WTC11 (cell line): Measurements from ENCODE around the gene SCN3A.

Experiments
- CREM ChIP-seq: sonication (generic); formaldehyde crosslinking; IDR thresholded peaks from 2 replicates; pipeline ENCODE4 v1.8.1; 2022; ENCODE audit warnings: mild to moderate bottlenecking, missing genetic modification reagents, moderate library complexity
- CTCF ChIP-seq: fragments of 200-600 bp; IDR thresholded peaks from 2 replicates; pipeline ENCODE4 v1.8.0; 2022; ENCODE audit warnings: antibody characterized with exemption
- E2F4 ChIP-seq: sonication (generic); formaldehyde crosslinking; IDR thresholded peaks from 2 replicates; pipeline ENCODE4 v1.8.1; 2022; ENCODE audit warnings: low read depth, mild to moderate bottlenecking, moderate library complexity, missing genetic modification reagents, borderline replicate concordance
- IRF1 ChIP-seq: sonication (generic); formaldehyde crosslinking; IDR thresholded peaks from 2 replicates; pipeline ENCODE4 v1.8.0; 2023; ENCODE audit warnings: missing genetic modification reagents
- IRF2 ChIP-seq: sonication (generic); formaldehyde crosslinking; IDR thresholded peaks from 2 replicates; pipeline ENCODE4 v1.8.0; 2022; ENCODE audit warnings: low read depth, missing genetic modification reagents, borderline replicate concordance
- TCF7 ChIP-seq: sonication (generic); formaldehyde crosslinking; IDR thresholded peaks from 2 replicates; pipeline ENCODE4 v1.8.0; 2022; ENCODE audit warnings: mild to moderate bottlenecking, low read depth, missing genetic modification reagents, moderate library complexity
- TEAD4 ChIP-seq: sonication (generic); formaldehyde crosslinking; IDR thresholded peaks from 2 replicates; pipeline ENCODE4 v1.8.0; 2022; ENCODE audit warnings: mild to moderate bottlenecking, missing genetic modification reagents
- ZBTB21 ChIP-seq: sonication (generic); formaldehyde crosslinking; IDR thresholded peaks from 2 replicates; pipeline ENCODE4 v1.8.1; 2023; ENCODE audit warnings: mild to moderate bottlenecking, missing genetic modification reagents, borderline replicate concordance
- TF ChIP-seq, protein P1 (sequence below): sonication (generic); formaldehyde crosslinking; IDR thresholded peaks from 2 replicates; pipeline ENCODE4 v1.8.0; 2022; ENCODE audit warnings: mild to moderate bottlenecking, missing genetic modification reagents
- TF ChIP-seq, protein P2 (sequence below): fragments of 250-450 bp; sonication (Bioruptor Pico); conservative IDR thresholded peaks from 2 replicates; pipeline ENCODE4 v1.9.0; 2021; ENCODE audit warnings: mild to moderate bottlenecking
- TF ChIP-seq, protein P3 (sequence below): fragments of 250-450 bp; sonication (Bioruptor Pico); IDR thresholded peaks from 2 replicates; pipeline ENCODE4 v1.9.0; 2021; ENCODE audit warnings: moderate library complexity, mild to moderate bottlenecking, inconsistent platforms, borderline replicate concordance

DNA sequence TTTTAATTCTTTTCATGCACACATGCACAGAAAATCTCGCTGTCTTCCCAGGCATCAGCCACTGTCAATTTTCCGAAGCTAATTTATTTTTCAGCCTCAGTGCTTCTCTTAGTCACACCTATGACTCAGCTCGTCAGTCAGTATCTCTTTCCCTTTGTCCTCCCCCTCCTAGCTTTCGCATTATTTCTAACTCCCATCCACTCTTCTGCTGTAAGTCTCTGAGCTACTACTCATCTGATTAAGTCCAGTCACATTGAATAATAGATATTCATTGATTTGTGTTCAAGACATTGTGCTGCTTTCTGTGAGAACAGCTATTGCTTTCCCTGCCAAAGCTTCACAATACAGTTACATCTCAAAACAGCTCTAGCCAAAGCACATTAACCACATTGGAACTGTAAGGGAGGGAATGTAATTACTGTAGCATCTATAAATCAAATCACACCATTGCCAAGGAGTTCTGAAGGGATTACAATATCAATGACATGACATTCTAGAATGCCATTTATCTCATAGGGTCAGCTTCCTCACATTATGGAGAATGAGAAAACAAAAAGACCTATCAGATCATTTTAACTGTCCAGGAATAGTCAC lies 89.4 kb downstream of the SCN3A start:
- TF ChIP-seq IRF2 (CRISPR knock-in tag) (no peak), E2F4 (no peak), CREM (CRISPR knock-in tag) (no peak), CTCF (no peak), TEAD4 (CRISPR knock-in tag) (no peak), TCF7 (no peak), IRF1 (no peak), ZBTB21 (no peak)
- TF ChIP-seq, protein P1, sequence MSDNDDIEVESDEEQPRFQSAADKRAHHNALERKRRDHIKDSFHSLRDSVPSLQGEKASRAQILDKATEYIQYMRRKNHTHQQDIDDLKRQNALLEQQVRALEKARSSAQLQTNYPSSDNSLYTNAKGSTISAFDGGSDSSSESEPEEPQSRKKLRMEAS (CRISPR knock-in tag): no peak
- TF ChIP-seq, protein P2, sequence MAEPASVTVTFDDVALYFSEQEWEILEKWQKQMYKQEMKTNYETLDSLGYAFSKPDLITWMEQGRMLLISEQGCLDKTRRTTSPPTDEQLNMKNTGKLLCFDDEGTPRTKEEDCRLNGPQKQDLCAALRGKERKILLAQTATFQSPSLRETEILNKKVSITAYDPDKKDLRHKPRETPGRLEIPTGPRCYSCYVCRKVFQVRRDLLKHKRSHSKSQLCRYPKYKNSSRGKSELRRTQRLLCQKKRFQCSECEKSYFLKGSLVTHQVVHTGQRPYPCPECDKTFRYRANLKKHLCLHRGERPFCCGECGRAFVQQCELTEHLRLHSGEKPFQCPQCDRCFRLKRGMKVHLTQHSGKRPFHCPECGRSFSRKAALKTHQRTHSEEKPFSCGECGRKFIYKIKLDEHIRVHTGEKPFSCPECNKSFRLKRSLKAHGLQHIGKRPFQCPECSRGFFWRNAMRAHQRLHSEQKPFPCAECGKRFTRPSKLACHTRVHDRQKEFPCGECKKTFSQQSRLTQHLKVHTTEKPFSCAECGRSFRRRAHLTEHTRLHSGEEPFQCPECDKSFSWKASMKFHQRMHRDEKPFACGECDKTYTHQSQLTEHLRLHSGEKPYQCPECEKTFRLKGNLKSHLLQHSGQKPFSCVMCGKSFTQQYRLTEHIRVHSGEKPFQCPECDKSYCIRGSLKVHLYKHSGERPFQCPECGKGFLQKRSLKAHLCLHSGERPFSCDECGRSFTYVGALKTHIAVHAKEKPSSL (CRISPR knock-in tag): no peak
- TF ChIP-seq, protein P3, sequence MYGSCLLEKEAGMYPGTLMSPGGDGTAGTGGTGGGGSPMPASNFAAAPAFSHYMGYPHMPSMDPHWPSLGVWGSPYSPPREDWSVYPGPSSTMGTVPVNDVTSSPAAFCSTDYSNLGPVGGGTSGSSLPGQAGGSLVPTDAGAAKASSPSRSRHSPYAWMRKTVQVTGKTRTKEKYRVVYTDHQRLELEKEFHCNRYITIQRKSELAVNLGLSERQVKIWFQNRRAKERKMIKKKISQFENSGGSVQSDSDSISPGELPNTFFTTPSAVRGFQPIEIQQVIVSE (CRISPR knock-in tag): no peak
